KG1 (cell line): Measurements from ENCODE around the gene IGFBP1.

Source experiments
- DNase-seq: peaks from one replicate; lab custom pipeline; 2025; lab: John Stamatoyannopoulos, UW

IGFBP1 gene

GRCh38 chr7:45938626-45939302 is 50.5 kb downstream of the IGFBP1 start:
- DNase-seq: no peak

GRCh38 chr7:45939574-45939973 is 51.3 kb downstream of the IGFBP1 start:
- no peak for DNase-seq

GRCh38 chr7:45940237-45940781 is 52.0 kb downstream of the IGFBP1 start:
- DNase-seq: peak; percentile 34

GRCh38 chr7:45940939-45941338 is 52.7 kb downstream of the IGFBP1 start:
- no peak for DNase-seq
